ENCODE data around the gene CCDC159.

GRCh38 chr19:11373885-11374432 is 27.6 kb downstream of the CCDC159 start:
- TF ChIP-seq TAF1 (IDR thresholded peaks at IDR 0.05; ENCODE audit: borderline replicate concordance, insufficient read depth, low read length) (no peak), SIN3A (IDR thresholded peaks at IDR 0.05; ENCODE audit: borderline replicate concordance, insufficient read depth, low read length) (no peak), REST (IDR thresholded peaks at IDR 0.05; ENCODE audit: insufficient read depth in 1 of 2, low read depth in 2 of 2, low read length in 2 of 2) (no peak), POLR2AphosphoS5 (IDR thresholded peaks at IDR 0.05; ENCODE audit: low read depth, low read length) (no peak)

Measured in PFSK-1 (cell line).